HL-60 (cell line): ENCODE measurements around the gene GUCA1A.

Experiments
- DNase-seq, 2 experiments: peaks; one replicate each; pipeline ENCODE4 v3.0.0-alpha.2; 2010 to 2020; ENCODE audit warnings: low read depth in 1 of 2, low spot score in 1 of 2
- H3K27ac ChIP-seq: fragments of 250-450 bp; sonication (Bioruptor Pico); replicated peaks from 2 replicates; pipeline ENCODE4 v1.5.1; 2020; ENCODE audit warnings: mild to moderate bottlenecking, moderate library complexity
- H3K27me3 ChIP-seq: fragments of 250-450 bp; sonication (Bioruptor Pico); 2 replicates; pipeline ENCODE4 v1.5.1; 2021; ENCODE audit warnings: mild to moderate bottlenecking, moderate library complexity; ENCODE audit not compliant: insufficient read depth, poor library complexity, severe bottlenecking
- H3K4me3 ChIP-seq: replicated peaks from 2 replicates; pipeline ENCODE4 v1.5.1; 2011; ENCODE audit warnings: mild to moderate bottlenecking, control low read depth, low read length; ENCODE audit not compliant: insufficient read depth
- GABPA ChIP-seq: IDR thresholded peaks from 2 replicates; pipeline ENCODE4 v1.6.1; 2012; ENCODE audit warnings: low read depth
- POLR2AphosphoS5 ChIP-seq: IDR thresholded peaks from 2 replicates; pipeline ENCODE4 v1.6.1; 2012; ENCODE audit warnings: low read depth
- SPI1 ChIP-seq: IDR thresholded peaks from 2 replicates; pipeline ENCODE4 v1.6.1; 2012; ENCODE audit warnings: low read depth, mild to moderate bottlenecking, borderline replicate concordance
- TF ChIP-seq, protein P1 (sequence below): IDR thresholded peaks from 2 replicates; pipeline ENCODE4 v1.6.1; 2012; ENCODE audit warnings: low read depth; ENCODE audit not compliant: insufficient replicate concordance
- TF ChIP-seq, protein P2 (sequence below): IDR thresholded peaks from one replicate; pipeline ENCODE4 v1.5.1; 2011; ENCODE audit warnings: low read length, control low read depth, inconsistent platforms; ENCODE audit not compliant: insufficient read depth

The GUCA1A gene

DNA sequence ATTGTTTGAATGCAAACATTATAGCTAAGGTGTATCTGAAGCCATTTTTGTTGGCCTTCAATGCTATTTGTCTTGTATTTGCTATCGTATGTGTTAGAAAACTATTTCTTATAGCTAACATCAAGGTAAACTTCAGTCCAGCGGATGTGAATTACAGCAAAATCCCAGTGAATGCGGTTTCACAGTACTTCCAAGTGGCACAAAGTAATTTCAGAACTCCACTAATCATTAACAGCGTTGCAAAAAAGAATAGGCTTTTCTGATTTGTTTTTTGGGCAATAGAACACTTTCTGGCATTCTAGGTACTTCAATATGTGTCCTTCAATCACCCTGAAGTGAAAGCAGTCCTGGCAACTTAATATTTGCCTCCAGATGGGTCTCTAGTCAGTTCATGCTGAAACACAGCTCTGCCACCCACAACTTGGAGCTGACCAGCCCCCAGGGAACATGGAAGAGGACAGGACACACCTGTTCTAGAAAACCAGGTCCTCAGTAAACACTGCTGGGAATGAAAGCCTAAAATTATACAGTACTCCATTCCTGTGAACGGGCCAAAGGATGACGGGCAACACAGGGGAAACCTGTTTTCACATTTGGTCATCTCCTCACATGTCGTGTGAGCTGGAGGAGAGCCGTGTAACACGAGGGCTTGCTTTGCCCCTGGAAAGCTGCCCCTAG, 54.1 kb downstream of the GUCA1A start:
- TF ChIP-seq, protein P1, sequence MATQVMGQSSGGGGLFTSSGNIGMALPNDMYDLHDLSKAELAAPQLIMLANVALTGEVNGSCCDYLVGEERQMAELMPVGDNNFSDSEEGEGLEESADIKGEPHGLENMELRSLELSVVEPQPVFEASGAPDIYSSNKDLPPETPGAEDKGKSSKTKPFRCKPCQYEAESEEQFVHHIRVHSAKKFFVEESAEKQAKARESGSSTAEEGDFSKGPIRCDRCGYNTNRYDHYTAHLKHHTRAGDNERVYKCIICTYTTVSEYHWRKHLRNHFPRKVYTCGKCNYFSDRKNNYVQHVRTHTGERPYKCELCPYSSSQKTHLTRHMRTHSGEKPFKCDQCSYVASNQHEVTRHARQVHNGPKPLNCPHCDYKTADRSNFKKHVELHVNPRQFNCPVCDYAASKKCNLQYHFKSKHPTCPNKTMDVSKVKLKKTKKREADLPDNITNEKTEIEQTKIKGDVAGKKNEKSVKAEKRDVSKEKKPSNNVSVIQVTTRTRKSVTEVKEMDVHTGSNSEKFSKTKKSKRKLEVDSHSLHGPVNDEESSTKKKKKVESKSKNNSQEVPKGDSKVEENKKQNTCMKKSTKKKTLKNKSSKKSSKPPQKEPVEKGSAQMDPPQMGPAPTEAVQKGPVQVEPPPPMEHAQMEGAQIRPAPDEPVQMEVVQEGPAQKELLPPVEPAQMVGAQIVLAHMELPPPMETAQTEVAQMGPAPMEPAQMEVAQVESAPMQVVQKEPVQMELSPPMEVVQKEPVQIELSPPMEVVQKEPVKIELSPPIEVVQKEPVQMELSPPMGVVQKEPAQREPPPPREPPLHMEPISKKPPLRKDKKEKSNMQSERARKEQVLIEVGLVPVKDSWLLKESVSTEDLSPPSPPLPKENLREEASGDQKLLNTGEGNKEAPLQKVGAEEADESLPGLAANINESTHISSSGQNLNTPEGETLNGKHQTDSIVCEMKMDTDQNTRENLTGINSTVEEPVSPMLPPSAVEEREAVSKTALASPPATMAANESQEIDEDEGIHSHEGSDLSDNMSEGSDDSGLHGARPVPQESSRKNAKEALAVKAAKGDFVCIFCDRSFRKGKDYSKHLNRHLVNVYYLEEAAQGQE, result no peak
- no peak for TF ChIP-seq GABPA
- Histone ChIP-seq H3K27ac (no peak overlapping the region), H3K4me3 (no peak overlapping the region), H3K27me3 (no peaks in the 10 kb centered on the region)
- DNase-seq, result no peak

DNA sequence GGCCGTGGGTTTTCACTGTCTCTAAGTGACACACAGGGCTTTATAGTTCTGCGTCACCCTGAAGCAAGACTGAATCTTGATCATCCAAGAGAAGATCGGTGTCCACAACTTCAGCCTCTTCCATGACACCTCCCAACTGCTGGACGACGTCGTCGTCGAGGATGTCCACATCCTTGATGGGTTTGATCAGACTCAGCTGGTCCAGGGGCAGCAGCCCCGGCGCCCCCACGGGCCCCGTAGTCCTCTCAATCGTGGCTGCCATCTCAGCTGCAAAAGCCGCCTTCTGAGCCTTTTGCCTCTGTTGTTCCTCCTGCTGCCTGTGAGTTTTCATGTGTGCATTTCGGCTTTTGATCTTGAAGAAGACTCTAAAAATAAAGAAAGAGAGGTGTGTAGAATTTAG, 55.1 kb downstream of the GUCA1A start:
- no peak overlapping the region for H3K27ac ChIP-seq
- no peak for DNase-seq
- TF ChIP-seq POLR2AphosphoS5 (no peak), SPI1 (no peak), GABPA (no peak)
- TF ChIP-seq, protein P1, result no peak
- TF ChIP-seq, protein P2, sequence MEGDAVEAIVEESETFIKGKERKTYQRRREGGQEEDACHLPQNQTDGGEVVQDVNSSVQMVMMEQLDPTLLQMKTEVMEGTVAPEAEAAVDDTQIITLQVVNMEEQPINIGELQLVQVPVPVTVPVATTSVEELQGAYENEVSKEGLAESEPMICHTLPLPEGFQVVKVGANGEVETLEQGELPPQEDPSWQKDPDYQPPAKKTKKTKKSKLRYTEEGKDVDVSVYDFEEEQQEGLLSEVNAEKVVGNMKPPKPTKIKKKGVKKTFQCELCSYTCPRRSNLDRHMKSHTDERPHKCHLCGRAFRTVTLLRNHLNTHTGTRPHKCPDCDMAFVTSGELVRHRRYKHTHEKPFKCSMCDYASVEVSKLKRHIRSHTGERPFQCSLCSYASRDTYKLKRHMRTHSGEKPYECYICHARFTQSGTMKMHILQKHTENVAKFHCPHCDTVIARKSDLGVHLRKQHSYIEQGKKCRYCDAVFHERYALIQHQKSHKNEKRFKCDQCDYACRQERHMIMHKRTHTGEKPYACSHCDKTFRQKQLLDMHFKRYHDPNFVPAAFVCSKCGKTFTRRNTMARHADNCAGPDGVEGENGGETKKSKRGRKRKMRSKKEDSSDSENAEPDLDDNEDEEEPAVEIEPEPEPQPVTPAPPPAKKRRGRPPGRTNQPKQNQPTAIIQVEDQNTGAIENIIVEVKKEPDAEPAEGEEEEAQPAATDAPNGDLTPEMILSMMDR, result no peak
- no peaks in the 10 kb centered on the region for H3K27me3 ChIP-seq
- H3K4me3 ChIP-seq, result no peak overlapping the region
